Activated CD8-positive, alpha-beta T cell treated with anti-CD3 and anti-CD28 coated beads for 36 hours (primary cell): Measurements from ENCODE around the gene NBL1. TPM values are rescaled to one million over a fixed set of nuclear protein-coding genes. Genes with fewer than 3 reads are reported as not detected.
"Not testable (repeated sequence)": the region's sequence is repeated elsewhere in the genome, so short reads cannot be mapped to it uniquely, and the experiment has no call there.

Source experiments
- ATAC-seq: fragments of 200-7000 bp; cut with Tn5 transposase; one replicate; pipeline ENCODE4 v1.10.0; 2021; ENCODE audit warnings: mild to moderate bottlenecking, moderate library complexity
- CTCF ChIA-PET: fragments of 350-600 bp; sonication (Branson Sonifier 250); formaldehyde crosslinking; loops from one replicate; lab custom pipeline; 2021; ENCODE audit warnings: antibody characterized with exemption; lab: Charles Lee
- POLR2A ChIA-PET: fragments of 350-600 bp; sonication (Branson Sonifier 250); formaldehyde crosslinking; loops from one replicate; lab custom pipeline; 2021; ENCODE audit warnings: antibody characterized with exemption; lab: Charles Lee
- DNase-seq: peaks from one replicate; pipeline ENCODE4 v3.0.0-alpha.2; 2020
- H3K27ac Mint-ChIP-seq: one replicate; pipeline ENCODE4 v1.8.0; 2021; ENCODE audit warnings: mild to moderate bottlenecking, mixed read lengths
- H3K27me3 Mint-ChIP-seq: one replicate; pipeline ENCODE4 v1.8.0; 2021; ENCODE audit warnings: mixed read lengths
- H3K36me3 Mint-ChIP-seq: one replicate; pipeline ENCODE4 v1.8.0; 2021; ENCODE audit warnings: low read depth, mixed read lengths
- H3K4me1 Mint-ChIP-seq: one replicate; pipeline ENCODE4 v1.8.0; 2021; ENCODE audit warnings: low read depth, mixed read lengths
- H3K4me3 Mint-ChIP-seq: one replicate; pipeline ENCODE4 v1.8.0; 2021; ENCODE audit warnings: mild to moderate bottlenecking, moderate library complexity, mixed read lengths
- H3K9me3 Mint-ChIP-seq: one replicate; pipeline ENCODE4 v1.8.0; 2021; ENCODE audit warnings: mixed read lengths
- intact Hi-C: fragments of 100-400 bp; cut with micrococcal nuclease; formaldehyde crosslinking; loops from one replicate; pipeline ENCODE4 v1.10.0; 2022
- total RNA-seq, 2 experiments: library from RNA; stranded (reverse); gene quantifications; one replicate each; pipeline ENCODE4 v1.2.3, GENCODE V29; 2021
- TF ChIP-seq, protein P1 (sequence below): fragments of 200-600 bp; IDR thresholded peaks from one replicate; pipeline ENCODE4 v1.8.0; 2022; ENCODE audit warnings: antibody characterized with exemption, mild to moderate bottlenecking

Gene NBL1
- total RNA-seq, 2 experiments from 2014 or later, result 27.0 to 27.6 TPM

DNA sequence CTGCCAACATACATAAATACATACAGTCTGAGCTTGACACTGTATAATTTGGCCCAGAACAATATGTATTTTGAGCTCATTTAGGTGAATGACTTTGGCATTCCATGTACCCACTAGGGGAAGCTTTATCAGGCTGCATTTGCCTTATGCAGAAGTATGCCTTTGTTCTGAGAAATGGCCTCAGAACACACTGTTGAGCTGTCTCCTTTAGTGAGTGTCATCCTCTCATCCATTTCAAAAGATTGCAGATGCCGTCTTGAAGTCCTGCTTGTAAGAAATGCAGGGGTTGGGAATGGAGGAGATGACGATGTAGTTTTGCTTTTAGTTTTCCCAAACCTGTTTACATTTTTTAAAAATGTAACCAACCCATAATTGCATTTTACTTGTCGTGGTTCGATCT, 14.8 kb upstream of the NBL1 start:
- Mint-ChIP-seq H3K9me3 (no peaks in the 10 kb centered on the region), H3K27ac (no peak overlapping the region), H3K27me3 (no peaks in the 10 kb centered on the region), H3K4me3 (no peak overlapping the region), H3K36me3 (peaks cover 17% of the 10 kb centered on the region), H3K4me1 (no peaks in the 10 kb centered on the region)
- CTCF ChIA-PET, result interaction anchor here (3.2 kb wide), 1 partner anchor 24 kb away, joined by 16 read pairs; no protein-coding TSS in a partner anchor
- DNase-seq, result no peak
- ATAC-seq, result no peak
- intact Hi-C loops, result no loop called here
- POLR2A ChIA-PET, result interaction anchor here (0.7 to 2.0 kb wide), 3 partner anchors 15 to 1015 kb away, joined by 3 to 4 read pairs (median 4); partner anchors contain the start of gene NBL1
- TF ChIP-seq, protein P1, sequence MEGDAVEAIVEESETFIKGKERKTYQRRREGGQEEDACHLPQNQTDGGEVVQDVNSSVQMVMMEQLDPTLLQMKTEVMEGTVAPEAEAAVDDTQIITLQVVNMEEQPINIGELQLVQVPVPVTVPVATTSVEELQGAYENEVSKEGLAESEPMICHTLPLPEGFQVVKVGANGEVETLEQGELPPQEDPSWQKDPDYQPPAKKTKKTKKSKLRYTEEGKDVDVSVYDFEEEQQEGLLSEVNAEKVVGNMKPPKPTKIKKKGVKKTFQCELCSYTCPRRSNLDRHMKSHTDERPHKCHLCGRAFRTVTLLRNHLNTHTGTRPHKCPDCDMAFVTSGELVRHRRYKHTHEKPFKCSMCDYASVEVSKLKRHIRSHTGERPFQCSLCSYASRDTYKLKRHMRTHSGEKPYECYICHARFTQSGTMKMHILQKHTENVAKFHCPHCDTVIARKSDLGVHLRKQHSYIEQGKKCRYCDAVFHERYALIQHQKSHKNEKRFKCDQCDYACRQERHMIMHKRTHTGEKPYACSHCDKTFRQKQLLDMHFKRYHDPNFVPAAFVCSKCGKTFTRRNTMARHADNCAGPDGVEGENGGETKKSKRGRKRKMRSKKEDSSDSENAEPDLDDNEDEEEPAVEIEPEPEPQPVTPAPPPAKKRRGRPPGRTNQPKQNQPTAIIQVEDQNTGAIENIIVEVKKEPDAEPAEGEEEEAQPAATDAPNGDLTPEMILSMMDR, result no peak

DNA sequence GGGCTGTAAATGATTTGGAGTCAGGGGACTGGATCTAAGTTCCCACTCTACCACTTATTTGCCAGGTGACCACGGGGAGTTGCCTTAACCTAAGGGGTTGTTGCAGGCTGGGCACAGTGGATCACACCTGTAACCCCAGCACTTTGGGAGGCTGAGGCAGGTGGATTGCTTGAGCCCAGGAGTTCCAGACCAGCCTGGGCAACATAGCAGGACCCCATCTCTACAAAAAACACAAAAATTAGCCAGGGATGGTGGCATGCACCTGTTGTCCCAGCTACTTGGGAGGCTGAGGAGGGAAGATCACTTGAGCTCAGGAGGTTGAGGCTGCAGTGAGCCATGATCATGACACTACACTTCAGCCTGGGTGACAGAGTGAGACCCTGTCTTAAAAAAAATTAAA, 13.9 kb upstream of the NBL1 start:
- H3K27ac Mint-ChIP-seq, H3K4me3 Mint-ChIP-seq, intact Hi-C loops, H3K27me3 Mint-ChIP-seq, DNase-seq, H3K9me3 Mint-ChIP-seq, ATAC-seq, H3K4me1 Mint-ChIP-seq: not testable (repeated sequence)
- ChIA-PET CTCF (interaction anchor here (1.0 to 3.2 kb wide), 6 partner anchors 10 to 239 kb away, joined by 3 to 16 read pairs (median 3); no protein-coding TSS in a partner anchor), POLR2A (interaction anchor here (2.0 kb wide), 1 partner anchor 17 kb away, joined by 4 read pairs; no protein-coding TSS in a partner anchor)
- H3K36me3 Mint-ChIP-seq, result peaks cover 12% of the 10 kb centered on the region

DNA sequence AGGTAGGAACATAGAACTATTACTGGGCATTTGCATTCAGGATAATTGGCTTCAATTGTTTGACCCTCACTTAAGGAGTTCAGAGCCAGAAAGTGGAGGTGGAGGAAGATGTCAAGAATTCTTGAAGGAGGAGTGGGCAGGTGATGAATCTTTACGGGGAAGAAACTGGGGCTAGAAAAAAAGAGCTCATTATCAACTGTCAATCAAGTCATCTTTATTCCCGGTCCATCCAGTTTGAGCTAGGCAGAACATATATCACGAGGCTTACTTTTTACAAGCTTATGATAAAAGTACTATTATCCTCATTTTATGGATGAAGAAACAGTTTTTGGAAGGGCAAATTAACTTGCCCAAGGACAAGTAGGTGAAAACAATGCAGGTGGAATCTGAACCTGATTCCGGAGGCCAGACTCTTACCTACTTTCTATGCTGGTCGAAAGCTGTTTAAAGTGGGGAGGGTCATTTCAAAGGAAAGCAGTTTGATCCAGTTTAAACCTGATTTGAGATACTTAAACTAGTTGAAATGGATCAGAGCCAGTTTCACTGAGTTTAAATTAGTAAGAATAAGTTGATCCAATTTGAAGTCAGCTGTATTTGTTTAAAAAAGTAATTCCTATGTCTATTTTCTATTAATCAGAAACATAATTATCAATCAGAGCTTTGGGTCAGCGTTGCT, 13.3 kb upstream of the NBL1 start:
- ATAC-seq (no peak), DNase-seq (no peak)
- ChIA-PET CTCF (interaction anchor here (0.8 to 3.2 kb wide), 8 partner anchors 10 to 240 kb away, joined by 3 to 16 read pairs (median 3); no protein-coding TSS in a partner anchor), POLR2A (interaction anchor here (0.6 to 2.0 kb wide), 2 partner anchors 13 to 18 kb away, joined by 3 to 4 read pairs; no protein-coding TSS in a partner anchor)
- H3K4me1 Mint-ChIP-seq, result no peaks in the 10 kb centered on the region
- H3K27ac Mint-ChIP-seq, result no peak overlapping the region
- H3K36me3 Mint-ChIP-seq, result peaks cover 12% of the 10 kb centered on the region
- TF ChIP-seq, protein P1, result no peak
- no peaks in the 10 kb centered on the region for H3K27me3 Mint-ChIP-seq
- H3K4me3 Mint-ChIP-seq, result no peak overlapping the region
- H3K9me3 Mint-ChIP-seq, result no peaks in the 10 kb centered on the region
- intact Hi-C loops, result no loop called here

DNA sequence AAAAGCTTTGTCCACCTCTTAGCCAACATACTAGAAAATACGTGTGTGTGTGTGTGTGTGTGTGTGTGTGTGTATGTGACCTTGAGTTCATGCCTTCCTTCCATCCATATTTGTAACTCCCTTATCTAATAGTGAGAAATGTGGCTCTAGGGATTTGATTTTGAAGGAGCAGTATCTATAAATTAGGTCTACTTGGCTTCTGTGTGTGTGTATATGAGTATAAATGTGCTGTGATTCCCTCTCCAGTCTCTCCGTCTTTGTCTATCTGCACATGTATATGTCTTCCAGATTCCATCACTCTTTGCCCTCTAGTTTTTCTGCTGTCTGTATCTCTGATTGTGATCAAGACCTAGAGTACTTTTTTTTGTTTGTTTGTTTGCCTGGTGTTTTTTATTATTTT, 11.9 kb upstream of the NBL1 start:
- Mint-ChIP-seq H3K36me3 (peaks cover 8% of the 10 kb centered on the region), H3K27me3 (no peaks in the 10 kb centered on the region), H3K4me3 (no peak overlapping the region), H3K9me3 (no peaks in the 10 kb centered on the region), H3K27ac (no peak overlapping the region), H3K4me1 (no peaks in the 10 kb centered on the region)
- ATAC-seq, result no peak
- no peak for DNase-seq
- ChIA-PET POLR2A (interaction anchor here (0.9 kb wide), 1 partner anchor 11 kb away, joined by 3 read pairs; no protein-coding TSS in a partner anchor), CTCF (no interaction called here)
- TF ChIP-seq, protein P1, result no peak
- intact Hi-C loops, result no loop called here

DNA sequence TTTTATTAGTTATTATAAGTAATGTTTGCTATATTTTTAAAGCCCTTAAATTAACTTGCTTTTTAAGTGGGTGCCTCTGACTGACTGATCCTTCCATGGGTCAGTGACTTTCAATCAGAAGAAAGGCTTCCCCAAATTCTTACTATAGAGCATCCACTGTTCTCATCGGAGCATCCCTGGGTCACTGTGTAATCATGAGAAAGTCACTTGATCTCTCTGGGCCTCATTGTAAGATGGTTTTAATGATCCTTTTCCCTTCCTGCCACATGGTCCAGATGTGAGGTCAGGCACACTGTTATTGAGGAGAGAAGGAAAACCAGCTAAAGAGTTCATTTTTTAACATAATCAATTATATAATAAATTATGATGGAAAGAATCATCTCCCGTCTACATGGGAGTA, 11.0 kb upstream of the NBL1 start:
- ChIA-PET CTCF (no interaction called here), POLR2A (no interaction called here)
- intact Hi-C loops, result no loop called here
- TF ChIP-seq, protein P1, result no peak
- Mint-ChIP-seq H3K9me3 (no peaks in the 10 kb centered on the region), H3K4me3 (no peak overlapping the region), H3K36me3 (peaks cover 2% of the 10 kb centered on the region), H3K4me1 (no peaks in the 10 kb centered on the region), H3K27me3 (no peaks in the 10 kb centered on the region), H3K27ac (no peak overlapping the region)
- ATAC-seq (no peak), DNase-seq (no peak)

DNA sequence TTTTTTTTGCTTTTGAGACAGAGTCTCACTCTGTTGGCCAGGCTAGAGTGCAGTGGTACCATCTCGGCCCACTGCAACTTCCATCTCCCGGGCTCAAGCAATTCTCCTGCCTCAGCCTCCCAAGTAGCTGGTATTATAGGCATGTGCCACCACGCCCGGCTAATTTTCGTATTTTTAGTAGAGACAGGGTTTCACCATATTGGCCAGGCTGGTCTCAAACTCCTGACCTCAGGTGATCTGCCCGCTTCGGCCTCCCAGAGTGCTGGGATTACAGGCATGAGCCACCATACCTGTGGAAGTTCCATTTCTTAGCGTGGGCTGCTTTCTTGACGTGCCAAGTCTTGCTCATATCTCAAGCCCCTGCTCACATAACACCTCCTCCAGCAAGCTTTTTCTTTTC, 9.0 kb upstream of the NBL1 start:
- H3K27ac Mint-ChIP-seq, H3K36me3 Mint-ChIP-seq, H3K27me3 Mint-ChIP-seq, H3K9me3 Mint-ChIP-seq, ATAC-seq, intact Hi-C loops, H3K4me3 Mint-ChIP-seq, CTCF ChIA-PET, DNase-seq, H3K4me1 Mint-ChIP-seq: not testable (repeated sequence)
- POLR2A ChIA-PET, result interaction anchor here (1.0 kb wide), 1 partner anchor 38 kb away, joined by 3 read pairs; a partner anchor contains a TSS
